ENCODE data around the gene C2orf74.

Gene C2orf74

DNA sequence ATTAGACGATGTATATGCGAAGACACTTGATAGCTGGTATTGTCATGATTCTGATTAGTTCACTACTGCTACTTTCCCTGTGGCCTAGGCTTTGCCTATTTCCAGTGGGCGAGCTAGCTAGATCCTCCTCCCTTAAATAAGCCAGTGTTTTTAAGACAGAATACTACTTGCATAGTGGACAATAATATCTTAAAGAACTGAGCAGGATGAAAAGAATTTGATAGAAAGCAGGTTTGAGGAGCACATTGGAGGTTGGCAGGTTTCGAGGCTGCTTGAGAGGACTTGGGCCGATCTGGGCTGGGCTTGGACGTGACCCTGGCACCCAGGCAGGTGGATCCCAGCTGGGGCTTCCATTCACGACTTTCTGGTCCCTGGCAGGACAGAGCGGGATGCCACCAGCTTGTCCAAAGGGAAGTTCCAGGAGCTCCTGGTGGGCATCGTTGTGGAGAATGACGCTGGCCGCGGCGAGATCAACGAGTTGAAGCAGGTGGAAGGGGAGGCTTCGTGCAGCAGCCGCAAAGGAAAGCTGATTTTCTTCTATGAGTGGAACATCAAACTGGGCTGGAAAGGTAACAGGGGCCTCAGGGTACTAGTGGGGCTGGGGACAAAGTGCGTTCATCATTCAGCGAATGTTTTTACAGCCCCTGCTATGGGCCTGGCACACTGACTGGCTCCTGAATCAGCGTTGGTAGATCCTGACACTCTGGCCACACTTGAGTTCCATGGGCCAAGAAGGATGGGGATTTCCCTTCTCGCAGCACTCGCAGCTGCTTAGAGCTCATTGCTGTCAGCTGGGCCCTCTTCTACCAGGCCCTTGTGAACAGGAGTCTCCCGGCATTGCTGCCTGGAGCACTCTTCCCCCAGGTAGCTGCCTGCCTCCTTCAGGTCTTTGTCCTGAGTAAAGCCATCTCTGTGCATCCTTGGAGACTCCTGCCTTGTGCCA is 16.9 kb downstream of the C2orf74 start:
- Histone ChIP-seq H3K4me2 (ENCODE audit: low read depth, low read length, poor library complexity, severe bottlenecking) (peak overlapping the region; percentile 81), H3K9ac (ENCODE audit: low read depth, low read length, poor library complexity, severe bottlenecking) (peak overlapping the region; percentile 96), H4K20me1 (ENCODE audit: insufficient read depth, low read length, poor library complexity, severe bottlenecking) (peaks cover 48% of the 10 kb centered on the region), H3K4me1 (ENCODE audit: insufficient read depth, low read length, poor library complexity, severe bottlenecking) (peaks cover 61% of the 10 kb centered on the region), H2AFZ (ENCODE audit: low read length) (no peak overlapping the region), H3K9me2 (replicated peaks; ENCODE audit: low read depth, low read length) (no peaks in the 10 kb centered on the region), H3K9me3 (ENCODE audit: insufficient read depth, low read depth, low read length) (no peaks in the 10 kb centered on the region), H3F3A (ENCODE audit: low read depth) (no peaks in the 10 kb centered on the region), H3K27me3 (ENCODE audit: insufficient read depth, low read length, poor library complexity, severe bottlenecking) (no peaks in the 10 kb centered on the region), H3K4me3 (ENCODE audit: low read length, poor library complexity, severe bottlenecking) (peak overlapping the region; percentile 77), H3K79me2 (ENCODE audit: insufficient read depth, low read length) (peaks cover 63% of the 10 kb centered on the region), H3K36me3 (ENCODE audit: insufficient read depth, low read length) (peaks cover 10% of the 10 kb centered on the region; the same call in 1 of the 2 replicates)
- TF ChIP-seq, protein P1, sequence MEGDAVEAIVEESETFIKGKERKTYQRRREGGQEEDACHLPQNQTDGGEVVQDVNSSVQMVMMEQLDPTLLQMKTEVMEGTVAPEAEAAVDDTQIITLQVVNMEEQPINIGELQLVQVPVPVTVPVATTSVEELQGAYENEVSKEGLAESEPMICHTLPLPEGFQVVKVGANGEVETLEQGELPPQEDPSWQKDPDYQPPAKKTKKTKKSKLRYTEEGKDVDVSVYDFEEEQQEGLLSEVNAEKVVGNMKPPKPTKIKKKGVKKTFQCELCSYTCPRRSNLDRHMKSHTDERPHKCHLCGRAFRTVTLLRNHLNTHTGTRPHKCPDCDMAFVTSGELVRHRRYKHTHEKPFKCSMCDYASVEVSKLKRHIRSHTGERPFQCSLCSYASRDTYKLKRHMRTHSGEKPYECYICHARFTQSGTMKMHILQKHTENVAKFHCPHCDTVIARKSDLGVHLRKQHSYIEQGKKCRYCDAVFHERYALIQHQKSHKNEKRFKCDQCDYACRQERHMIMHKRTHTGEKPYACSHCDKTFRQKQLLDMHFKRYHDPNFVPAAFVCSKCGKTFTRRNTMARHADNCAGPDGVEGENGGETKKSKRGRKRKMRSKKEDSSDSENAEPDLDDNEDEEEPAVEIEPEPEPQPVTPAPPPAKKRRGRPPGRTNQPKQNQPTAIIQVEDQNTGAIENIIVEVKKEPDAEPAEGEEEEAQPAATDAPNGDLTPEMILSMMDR (conservative IDR thresholded peaks at IDR 0.05; ENCODE audit: low read length) = no peak
- TF ChIP-seq EZH2phosphoT487 (IDR thresholded peaks at IDR 0.05; ENCODE audit: borderline replicate concordance) = no peak

DNA sequence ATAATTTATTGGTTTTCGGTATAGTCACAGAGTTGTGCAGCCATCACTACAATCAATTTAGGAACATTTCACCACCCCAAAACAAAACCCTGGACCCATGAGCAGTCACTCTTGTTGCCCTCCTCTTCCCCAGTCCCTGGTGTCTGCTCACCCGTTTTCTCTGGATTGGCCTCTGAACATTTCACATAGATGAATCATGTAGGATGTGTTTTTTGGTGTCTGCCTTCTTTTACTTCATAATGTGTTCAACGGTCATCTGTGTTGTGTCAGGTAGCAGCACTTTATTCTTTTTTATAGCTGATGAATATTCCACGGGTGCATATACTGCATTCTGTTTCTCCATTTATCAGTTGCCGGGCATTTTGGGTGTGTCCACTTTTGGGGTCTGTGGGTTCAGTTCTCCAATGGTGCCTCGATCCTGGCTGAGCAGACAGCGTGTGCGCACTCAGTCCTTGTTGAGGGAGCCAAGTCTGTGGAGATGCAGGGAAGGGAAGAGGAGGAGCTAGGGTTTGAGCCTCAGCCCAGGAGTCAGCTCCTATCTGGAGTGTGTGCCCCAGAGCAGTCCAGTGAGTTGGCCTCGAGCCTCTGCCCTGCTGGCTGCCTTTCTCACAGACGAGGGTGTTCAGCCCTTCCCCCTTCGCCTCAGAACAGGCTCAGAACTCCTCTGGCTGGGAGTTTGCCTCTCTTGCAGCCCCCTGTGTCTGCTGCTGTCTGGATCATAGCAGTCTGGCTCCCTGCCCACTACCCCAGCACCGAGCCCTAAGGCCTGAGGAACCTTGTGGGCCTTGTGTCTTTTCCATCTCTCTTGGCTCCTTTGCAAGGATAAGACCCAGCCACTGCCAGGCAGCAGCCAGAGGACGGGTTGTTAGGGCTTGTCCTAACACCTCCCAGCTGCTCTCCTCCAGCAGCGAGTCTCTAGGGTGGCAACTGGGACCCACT is 18.0 kb downstream of the C2orf74 start:
- no peaks in the 10 kb centered on the region for H3K9me3 ChIP-seq (ENCODE audit: insufficient read depth, low read depth, low read length)
- TF ChIP-seq, protein P1 (conservative IDR thresholded peaks at IDR 0.05; ENCODE audit: low read length) = no peak
- no peak for TF ChIP-seq EZH2phosphoT487 (IDR thresholded peaks at IDR 0.05; ENCODE audit: borderline replicate concordance)
- H3K79me2 ChIP-seq (ENCODE audit: insufficient read depth, low read length) = peaks cover 72% of the 10 kb centered on the region
- peak overlapping the region; percentile 81 for H3K4me2 ChIP-seq (ENCODE audit: low read depth, low read length, poor library complexity, severe bottlenecking)
- no peak overlapping the region for H2AFZ ChIP-seq (ENCODE audit: low read length)
- H3K9ac ChIP-seq (ENCODE audit: low read depth, low read length, poor library complexity, severe bottlenecking) = peak overlapping the region; percentile 96
- no peaks in the 10 kb centered on the region for H3F3A ChIP-seq (ENCODE audit: low read depth)
- no peaks in the 10 kb centered on the region for H3K27me3 ChIP-seq (ENCODE audit: insufficient read depth, low read length, poor library complexity, severe bottlenecking)
- H3K4me1 ChIP-seq (ENCODE audit: insufficient read depth, low read length, poor library complexity, severe bottlenecking) = peaks cover 66% of the 10 kb centered on the region
- H4K20me1 ChIP-seq (ENCODE audit: insufficient read depth, low read length, poor library complexity, severe bottlenecking) = peaks cover 58% of the 10 kb centered on the region
- H3K36me3 ChIP-seq (ENCODE audit: insufficient read depth, low read length) = peaks cover 18% of the 10 kb centered on the region; the same call in 1 of the 2 replicates
- H3K4me3 ChIP-seq (ENCODE audit: low read length, poor library complexity, severe bottlenecking) = peak overlapping the region; percentile 77
- H3K9me2 ChIP-seq (replicated peaks; ENCODE audit: low read depth, low read length) = no peaks in the 10 kb centered on the region

DNA sequence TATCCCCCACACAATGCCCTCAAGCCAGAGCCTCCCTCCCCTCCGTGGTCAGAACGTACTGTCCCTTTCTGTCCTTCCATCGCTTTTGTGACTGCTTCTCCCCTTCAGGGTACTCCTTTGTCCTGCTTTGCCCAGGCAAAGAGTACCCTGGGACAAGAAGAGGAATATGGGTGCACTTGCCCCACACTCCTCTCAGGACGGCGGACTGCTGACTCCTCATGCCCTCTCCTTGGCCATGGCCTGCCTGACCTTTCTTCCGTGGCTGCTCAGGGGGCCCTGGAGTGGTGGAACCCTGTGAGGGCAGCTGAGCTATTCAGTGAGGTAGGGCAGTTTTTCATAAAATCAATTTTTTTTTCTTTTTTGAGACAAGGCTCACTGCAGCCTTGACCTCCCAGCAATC is 18.7 kb downstream of the C2orf74 start:
- H3K36me3 ChIP-seq (ENCODE audit: insufficient read depth, low read length) = peaks cover 24% of the 10 kb centered on the region; the same call in 1 of the 2 replicates
- no peak for TF ChIP-seq EZH2phosphoT487 (IDR thresholded peaks at IDR 0.05; ENCODE audit: borderline replicate concordance)
- no peaks in the 10 kb centered on the region for H3F3A ChIP-seq (ENCODE audit: low read depth)
- H3K9me3 ChIP-seq (ENCODE audit: insufficient read depth, low read depth, low read length) = no peaks in the 10 kb centered on the region
- H3K4me3 ChIP-seq (ENCODE audit: low read length, poor library complexity, severe bottlenecking) = peak overlapping the region; percentile 77
- H3K9me2 ChIP-seq (replicated peaks; ENCODE audit: low read depth, low read length) = no peaks in the 10 kb centered on the region
- H3K79me2 ChIP-seq (ENCODE audit: insufficient read depth, low read length) = peaks cover 76% of the 10 kb centered on the region
- peak overlapping the region; percentile 96 for H3K9ac ChIP-seq (ENCODE audit: low read depth, low read length, poor library complexity, severe bottlenecking)
- H4K20me1 ChIP-seq (ENCODE audit: insufficient read depth, low read length, poor library complexity, severe bottlenecking) = peaks cover 63% of the 10 kb centered on the region
- H2AFZ ChIP-seq (ENCODE audit: low read length) = no peak overlapping the region
- peaks cover 71% of the 10 kb centered on the region for H3K4me1 ChIP-seq (ENCODE audit: insufficient read depth, low read length, poor library complexity, severe bottlenecking)
- H3K4me2 ChIP-seq (ENCODE audit: low read depth, low read length, poor library complexity, severe bottlenecking) = peak overlapping the region; percentile 81
- H3K27me3 ChIP-seq (ENCODE audit: insufficient read depth, low read length, poor library complexity, severe bottlenecking) = no peaks in the 10 kb centered on the region
